Measurements from ENCODE around the gene INSRR.

DNA sequence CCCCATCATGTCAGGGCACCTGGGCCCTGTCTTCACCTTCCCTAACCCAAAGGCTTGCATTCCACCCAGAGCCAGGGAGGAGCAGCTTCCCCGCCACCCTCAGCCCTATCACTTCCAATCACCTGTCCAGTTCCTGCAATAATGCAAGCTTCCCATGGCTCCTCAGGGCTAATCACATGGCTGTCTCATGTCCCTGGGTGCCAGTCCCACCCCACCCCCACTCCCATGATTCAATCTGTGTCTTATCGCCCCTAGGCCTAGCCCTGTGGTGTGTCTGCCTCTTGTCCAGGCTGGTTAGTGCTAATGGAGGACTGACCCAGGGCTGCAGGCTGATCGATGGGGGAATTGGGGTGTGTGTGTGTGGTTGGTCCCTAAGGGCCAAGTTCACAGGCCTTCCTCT, 23.6 kb upstream of the INSRR start:
- TF ChIP-seq, protein P1, sequence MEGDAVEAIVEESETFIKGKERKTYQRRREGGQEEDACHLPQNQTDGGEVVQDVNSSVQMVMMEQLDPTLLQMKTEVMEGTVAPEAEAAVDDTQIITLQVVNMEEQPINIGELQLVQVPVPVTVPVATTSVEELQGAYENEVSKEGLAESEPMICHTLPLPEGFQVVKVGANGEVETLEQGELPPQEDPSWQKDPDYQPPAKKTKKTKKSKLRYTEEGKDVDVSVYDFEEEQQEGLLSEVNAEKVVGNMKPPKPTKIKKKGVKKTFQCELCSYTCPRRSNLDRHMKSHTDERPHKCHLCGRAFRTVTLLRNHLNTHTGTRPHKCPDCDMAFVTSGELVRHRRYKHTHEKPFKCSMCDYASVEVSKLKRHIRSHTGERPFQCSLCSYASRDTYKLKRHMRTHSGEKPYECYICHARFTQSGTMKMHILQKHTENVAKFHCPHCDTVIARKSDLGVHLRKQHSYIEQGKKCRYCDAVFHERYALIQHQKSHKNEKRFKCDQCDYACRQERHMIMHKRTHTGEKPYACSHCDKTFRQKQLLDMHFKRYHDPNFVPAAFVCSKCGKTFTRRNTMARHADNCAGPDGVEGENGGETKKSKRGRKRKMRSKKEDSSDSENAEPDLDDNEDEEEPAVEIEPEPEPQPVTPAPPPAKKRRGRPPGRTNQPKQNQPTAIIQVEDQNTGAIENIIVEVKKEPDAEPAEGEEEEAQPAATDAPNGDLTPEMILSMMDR (conservative IDR thresholded peaks at IDR 0.05; ENCODE audit: low read depth, low read length) = no peak
- no peak for TF ChIP-seq EZH2phosphoT487 (IDR thresholded peaks at IDR 0.05; ENCODE audit: borderline replicate concordance, low read length)

Data from PC-3 (cell line).